Measurements from ENCODE around the gene PTTG1. TPM values are rescaled to one million over a fixed set of nuclear protein-coding genes. Genes with fewer than 3 reads are reported as not detected.

The PTTG1 gene
- total RNA-seq, 4 donors from 2014 or later = 31.5 to 46.3 (median 43.0) TPM

GRCh38 chr5:160444407-160444806, 22.8 kb downstream of the PTTG1 start:
- no peak for DNase-seq (ENCODE audit: low spot score in 2 of 2)
- H3K4me3 ChIP-seq (ENCODE audit: low read depth, poor library complexity, severe bottlenecking) = no peak overlapping the region
- intact Hi-C loops (cut with DNase I; ENCODE audit: low total_unique reads) = no loop called here
- WGBS, 2 donors = 72 to 78% methylated on average over 1 of the region's 1 CpG
- TF ChIP-seq CTCF (IDR thresholded peaks at IDR 0.05) (no peak), POLR2A (IDR thresholded peaks at IDR 0.05) (no peak)

- 61 to 77% methylated on average over 1 of the region's 1 CpG for whole genome bisulfite sequencing, 2 donors
- no peak for DNase-seq (ENCODE audit: low spot score in 2 of 2)
- no peak overlapping the region for H3K4me3 ChIP-seq (ENCODE audit: low read depth, poor library complexity, severe bottlenecking)
- intact Hi-C loops (cut with DNase I; ENCODE audit: low total_unique reads) = no loop called here
- TF ChIP-seq CTCF (IDR thresholded peaks at IDR 0.05) (no peak), POLR2A (IDR thresholded peaks at IDR 0.05) (no peak)
Observed at GRCh38 chr5:160445132-160445531, 23.5 kb downstream of the PTTG1 start.

- intact Hi-C loops (cut with DNase I; ENCODE audit: low total_unique reads) = no loop called here
- TF ChIP-seq CTCF (IDR thresholded peaks at IDR 0.05) = no peak
- no peak for TF ChIP-seq POLR2A (IDR thresholded peaks at IDR 0.05)
- DNase-seq (ENCODE audit: low spot score in 2 of 2) = no peak
- H3K4me3 ChIP-seq (ENCODE audit: low read depth, poor library complexity, severe bottlenecking) = no peak overlapping the region
Observed at GRCh38 chr5:160445751-160446150, 24.1 kb downstream of the PTTG1 start.

- 82 to 93% methylated on average over 1 of the region's 1 CpG for WGBS, 2 donors
- no peak for DNase-seq (ENCODE audit: low spot score in 2 of 2)
- no peak overlapping the region for H3K4me3 ChIP-seq (ENCODE audit: low read depth, poor library complexity, severe bottlenecking)
- intact Hi-C loops (cut with DNase I; ENCODE audit: low total_unique reads) = no loop called here
- no peak for TF ChIP-seq CTCF (IDR thresholded peaks at IDR 0.05)
- no peak for TF ChIP-seq POLR2A (IDR thresholded peaks at IDR 0.05)
Observed at GRCh38 chr5:160448886-160449285, 27.2 kb downstream of the PTTG1 start.

GRCh38 chr5:160449458-160449857, 27.8 kb downstream of the PTTG1 start:
- no peak overlapping the region for H3K4me3 ChIP-seq (ENCODE audit: low read depth, poor library complexity, severe bottlenecking)
- intact Hi-C loops (cut with DNase I; ENCODE audit: low total_unique reads) = no loop called here
- 89 to 93% methylated on average over 3 of the region's 3 CpGs for WGBS, 2 donors
- TF ChIP-seq POLR2A (IDR thresholded peaks at IDR 0.05) (no peak), CTCF (IDR thresholded peaks at IDR 0.05) (no peak)
- DNase-seq (ENCODE audit: low spot score in 2 of 2) = no peak

- intact Hi-C loops (cut with DNase I; ENCODE audit: low total_unique reads) = loop anchor here (10.0 kb wide), 1 partner anchor 234 kb away; no protein-coding TSS in a partner anchor
- TF ChIP-seq POLR2A (IDR thresholded peaks at IDR 0.05) (no peak), CTCF (IDR thresholded peaks at IDR 0.05) (no peak)
- 82 to 86% methylated on average over 9 of the region's 9 CpGs for WGBS, 2 donors
Observed at GRCh38 chr5:160450164-160450932, 28.7 kb downstream of the PTTG1 start.

More at GRCh38 chr5:160450164-160450932, 28.7 kb downstream of the PTTG1 start:
- no peak for DNase-seq (ENCODE audit: low spot score in 2 of 2)
- no peak overlapping the region for H3K4me3 ChIP-seq (ENCODE audit: low read depth, poor library complexity, severe bottlenecking)
